ENCODE data around the gene KCNS1. TPM values are rescaled to one million over a fixed set of nuclear protein-coding genes. Genes with fewer than 3 reads are reported as not detected.
A peak's percentile ranks its signal among the peaks of the same experiment; 100 is the strongest.

The KCNS1 gene
- total RNA-seq, 1 experiment from 2014 or later: not detected

- H3K4me3 ChIP-seq (replicated peaks in 1 of 2; ENCODE audit: low read depth in 1 of 2, low read length in 2 of 2): no peak overlapping the region
- DNase-seq (ENCODE audit: low read depth, low spot score): peak; percentile 57
- H4K20me1 ChIP-seq (ENCODE audit: insufficient read depth): no peaks in the 10 kb centered on the region; the same call in 1 of the 2 replicates
- peak; percentile 80 for ATAC-seq
- no peaks in the 10 kb centered on the region for H3K9me2 ChIP-seq (ENCODE audit: insufficient read depth)
- no peak overlapping the region for H3K27ac ChIP-seq (ENCODE audit: low read depth, low read length)
- no peak for TF ChIP-seq SP1 (IDR thresholded peaks at IDR 0.05; ENCODE audit: low read depth)
- TF ChIP-seq ZFX (IDR thresholded peaks at IDR 0.05): no peak
- TF ChIP-seq RAD21 (IDR thresholded peaks at IDR 0.05; ENCODE audit: low read depth): peak; percentile 84
- TF ChIP-seq, protein P1, sequence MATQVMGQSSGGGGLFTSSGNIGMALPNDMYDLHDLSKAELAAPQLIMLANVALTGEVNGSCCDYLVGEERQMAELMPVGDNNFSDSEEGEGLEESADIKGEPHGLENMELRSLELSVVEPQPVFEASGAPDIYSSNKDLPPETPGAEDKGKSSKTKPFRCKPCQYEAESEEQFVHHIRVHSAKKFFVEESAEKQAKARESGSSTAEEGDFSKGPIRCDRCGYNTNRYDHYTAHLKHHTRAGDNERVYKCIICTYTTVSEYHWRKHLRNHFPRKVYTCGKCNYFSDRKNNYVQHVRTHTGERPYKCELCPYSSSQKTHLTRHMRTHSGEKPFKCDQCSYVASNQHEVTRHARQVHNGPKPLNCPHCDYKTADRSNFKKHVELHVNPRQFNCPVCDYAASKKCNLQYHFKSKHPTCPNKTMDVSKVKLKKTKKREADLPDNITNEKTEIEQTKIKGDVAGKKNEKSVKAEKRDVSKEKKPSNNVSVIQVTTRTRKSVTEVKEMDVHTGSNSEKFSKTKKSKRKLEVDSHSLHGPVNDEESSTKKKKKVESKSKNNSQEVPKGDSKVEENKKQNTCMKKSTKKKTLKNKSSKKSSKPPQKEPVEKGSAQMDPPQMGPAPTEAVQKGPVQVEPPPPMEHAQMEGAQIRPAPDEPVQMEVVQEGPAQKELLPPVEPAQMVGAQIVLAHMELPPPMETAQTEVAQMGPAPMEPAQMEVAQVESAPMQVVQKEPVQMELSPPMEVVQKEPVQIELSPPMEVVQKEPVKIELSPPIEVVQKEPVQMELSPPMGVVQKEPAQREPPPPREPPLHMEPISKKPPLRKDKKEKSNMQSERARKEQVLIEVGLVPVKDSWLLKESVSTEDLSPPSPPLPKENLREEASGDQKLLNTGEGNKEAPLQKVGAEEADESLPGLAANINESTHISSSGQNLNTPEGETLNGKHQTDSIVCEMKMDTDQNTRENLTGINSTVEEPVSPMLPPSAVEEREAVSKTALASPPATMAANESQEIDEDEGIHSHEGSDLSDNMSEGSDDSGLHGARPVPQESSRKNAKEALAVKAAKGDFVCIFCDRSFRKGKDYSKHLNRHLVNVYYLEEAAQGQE (IDR thresholded peaks at IDR 0.05; ENCODE audit: low read depth): no peak
- TF ChIP-seq EGR1 (IDR thresholded peaks at IDR 0.05; ENCODE audit: low read depth): no peak
- no peak for TF ChIP-seq ELF1 (IDR thresholded peaks at IDR 0.05; ENCODE audit: borderline replicate concordance, low read depth)
- no peak for TF ChIP-seq POLR2AphosphoS5 (IDR thresholded peaks at IDR 0.05; ENCODE audit: low read depth, low read length)
- TF ChIP-seq, protein P2, sequence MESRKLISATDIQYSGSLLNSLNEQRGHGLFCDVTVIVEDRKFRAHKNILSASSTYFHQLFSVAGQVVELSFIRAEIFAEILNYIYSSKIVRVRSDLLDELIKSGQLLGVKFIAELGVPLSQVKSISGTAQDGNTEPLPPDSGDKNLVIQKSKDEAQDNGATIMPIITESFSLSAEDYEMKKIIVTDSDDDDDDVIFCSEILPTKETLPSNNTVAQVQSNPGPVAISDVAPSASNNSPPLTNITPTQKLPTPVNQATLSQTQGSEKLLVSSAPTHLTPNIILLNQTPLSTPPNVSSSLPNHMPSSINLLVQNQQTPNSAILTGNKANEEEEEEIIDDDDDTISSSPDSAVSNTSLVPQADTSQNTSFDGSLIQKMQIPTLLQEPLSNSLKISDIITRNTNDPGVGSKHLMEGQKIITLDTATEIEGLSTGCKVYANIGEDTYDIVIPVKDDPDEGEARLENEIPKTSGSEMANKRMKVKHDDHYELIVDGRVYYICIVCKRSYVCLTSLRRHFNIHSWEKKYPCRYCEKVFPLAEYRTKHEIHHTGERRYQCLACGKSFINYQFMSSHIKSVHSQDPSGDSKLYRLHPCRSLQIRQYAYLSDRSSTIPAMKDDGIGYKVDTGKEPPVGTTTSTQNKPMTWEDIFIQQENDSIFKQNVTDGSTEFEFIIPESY (IDR thresholded peaks at IDR 0.05; ENCODE audit: extremely low read depth, insufficient replicate concordance, low read length): no peak
- TF ChIP-seq, protein P3, sequence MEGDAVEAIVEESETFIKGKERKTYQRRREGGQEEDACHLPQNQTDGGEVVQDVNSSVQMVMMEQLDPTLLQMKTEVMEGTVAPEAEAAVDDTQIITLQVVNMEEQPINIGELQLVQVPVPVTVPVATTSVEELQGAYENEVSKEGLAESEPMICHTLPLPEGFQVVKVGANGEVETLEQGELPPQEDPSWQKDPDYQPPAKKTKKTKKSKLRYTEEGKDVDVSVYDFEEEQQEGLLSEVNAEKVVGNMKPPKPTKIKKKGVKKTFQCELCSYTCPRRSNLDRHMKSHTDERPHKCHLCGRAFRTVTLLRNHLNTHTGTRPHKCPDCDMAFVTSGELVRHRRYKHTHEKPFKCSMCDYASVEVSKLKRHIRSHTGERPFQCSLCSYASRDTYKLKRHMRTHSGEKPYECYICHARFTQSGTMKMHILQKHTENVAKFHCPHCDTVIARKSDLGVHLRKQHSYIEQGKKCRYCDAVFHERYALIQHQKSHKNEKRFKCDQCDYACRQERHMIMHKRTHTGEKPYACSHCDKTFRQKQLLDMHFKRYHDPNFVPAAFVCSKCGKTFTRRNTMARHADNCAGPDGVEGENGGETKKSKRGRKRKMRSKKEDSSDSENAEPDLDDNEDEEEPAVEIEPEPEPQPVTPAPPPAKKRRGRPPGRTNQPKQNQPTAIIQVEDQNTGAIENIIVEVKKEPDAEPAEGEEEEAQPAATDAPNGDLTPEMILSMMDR (IDR thresholded peaks at IDR 0.05 in 2 of 3, conservative IDR thresholded peaks at IDR 0.05 in 1 of 3; ENCODE audit: borderline replicate concordance in 1 of 3, insufficient read depth in 1 of 3, low read depth in 2 of 3, low read length in 2 of 3): peak; percentile 76 to 89 (median 83)
- TF ChIP-seq MAX (IDR thresholded peaks at IDR 0.05): no peak
- no peak for TF ChIP-seq SRF (IDR thresholded peaks at IDR 0.05; ENCODE audit: low read depth)
- no peak for TF ChIP-seq ZNF274 (IDR thresholded peaks at IDR 0.05; ENCODE audit: low read depth, low read length)
- ChIA-PET RAD21 (ENCODE audit: low non-redundant PET in 1 of 2, low total read pairs in 2 of 2, uncharacterized antibody in 2 of 2, unreplicated experiment in 2 of 2) (interaction anchor here (0.6 to 1.3 kb wide), 9 partner anchors 52 to 268 kb away, joined by 3 to 12 read pairs (median 3); no protein-coding TSS in a partner anchor), CTCF (interaction anchor here (0.6 to 3.6 kb wide), 33 partner anchors 9 to 930 kb away, joined by 3 to 92 read pairs (median 4); partner anchors contain the start of genes KCNS1 and SLPI), POLR2A (interaction anchor here (0.5 kb wide), 1 partner anchor 257 kb away, joined by 3 read pairs; no protein-coding TSS in a partner anchor)
- H3K27me3 ChIP-seq (ENCODE audit: insufficient read depth, low read length): no peaks in the 10 kb centered on the region
- no peak overlapping the region for H3K4me2 ChIP-seq (ENCODE audit: low read length)
- no peaks in the 10 kb centered on the region for H3K9me3 ChIP-seq (ENCODE audit: control insufficient read depth in 1 of 2, insufficient read depth in 1 of 2, low read depth in 1 of 2, low read length in 2 of 2)
- intact Hi-C loops (cut with micrococcal nuclease): loop anchor here (1.0 to 10.0 kb wide), 5 partner anchors 52 to 731 kb away; partner anchors contain the start of gene SEMG2
- H3K9ac ChIP-seq (ENCODE audit: low read length): no peak overlapping the region
- peaks cover 14 to 19% of the 10 kb centered on the region in 2 experiments for H3K4me1 ChIP-seq (ENCODE audit: control insufficient read depth in 1 of 2, insufficient read depth in 2 of 2, low read length in 2 of 2)
- no peaks in the 10 kb centered on the region for H3K36me3 ChIP-seq (ENCODE audit: control insufficient read depth in 1 of 2, insufficient read depth in 2 of 2, low read length in 2 of 2)
- H2AFZ ChIP-seq (ENCODE audit: low read depth, low read length, poor library complexity, severe bottlenecking): no peak overlapping the region
- BruUV-seq (replicated peaks): no TSS peak
- H3K79me2 ChIP-seq (ENCODE audit: insufficient read depth, low read length): 0 out of 2 replicates have a peak, but pooled peaks cover 7% of the 10 kb centered on the region
Observed at GRCh38 chr20:45044084-45044573, 56.8 kb downstream of the KCNS1 start.

Data from HCT116 (cell line).